CD4-positive, alpha-beta T cell treated with Interleukin-15 for 1 hour (primary cell): ENCODE measurements around the gene SUGT1.
A peak's percentile ranks its signal among the peaks of the same experiment; 100 is the strongest.
"Not testable (repeated sequence)": the region's sequence is repeated elsewhere in the genome, so short reads cannot be mapped to it uniquely, and the experiment has no call there.

ENCODE experiments used
- DNase-seq: peaks from one replicate; pipeline ENCODE4 v3.0.0-alpha.2; 2020

Gene SUGT1

GRCh38 chr13:52670726-52671125 is 18.1 kb downstream of the SUGT1 start:
- no peak for DNase-seq

GRCh38 chr13:52673465-52673864 is 20.8 kb downstream of the SUGT1 start:
- DNase-seq: no peak

- DNase-seq: no peak
Observed at GRCh38 chr13:52677823-52678222, 25.2 kb downstream of the SUGT1 start.

GRCh38 chr13:52685806-52686205 is 33.2 kb downstream of the SUGT1 start:
- DNase-seq: not testable (repeated sequence)

GRCh38 chr13:52686376-52686775 is 33.7 kb downstream of the SUGT1 start:
- no peak for DNase-seq

GRCh38 chr13:52695856-52696255 is 43.2 kb downstream of the SUGT1 start:
- DNase-seq: no peak

- DNase-seq: no peak
Observed at GRCh38 chr13:52696566-52696965, 43.9 kb downstream of the SUGT1 start.

- no peak for DNase-seq
Observed at GRCh38 chr13:52701728-52702465, 49.3 kb downstream of the SUGT1 start.

GRCh38 chr13:52703482-52703881 is 50.8 kb downstream of the SUGT1 start:
- DNase-seq: no peak

GRCh38 chr13:52706081-52706480 is 53.4 kb downstream of the SUGT1 start:
- no peak for DNase-seq

GRCh38 chr13:52707375-52707774 is 54.7 kb downstream of the SUGT1 start:
- DNase-seq: no peak

GRCh38 chr13:52708266-52708665 is 55.6 kb downstream of the SUGT1 start:
- not testable (repeated sequence) for DNase-seq

- no peak for DNase-seq
Observed at GRCh38 chr13:52711286-52711685, 58.6 kb downstream of the SUGT1 start.

- no peak for DNase-seq
Observed at GRCh38 chr13:52712385-52712784, 59.7 kb downstream of the SUGT1 start.

- DNase-seq: peak; percentile 20
Observed at GRCh38 chr13:52713894-52714293, 61.3 kb downstream of the SUGT1 start.

- DNase-seq: not testable (repeated sequence)
Observed at GRCh38 chr13:52720904-52721303, 68.3 kb downstream of the SUGT1 start.

- not testable (repeated sequence) for DNase-seq
Observed at GRCh38 chr13:52721356-52721755, 68.7 kb downstream of the SUGT1 start.

- DNase-seq: no peak
Observed at GRCh38 chr13:52723181-52723580, 70.5 kb downstream of the SUGT1 start.

GRCh38 chr13:52725302-52725701 is 72.7 kb downstream of the SUGT1 start:
- no peak for DNase-seq

GRCh38 chr13:52726258-52726657 is 73.6 kb downstream of the SUGT1 start:
- no peak for DNase-seq

GRCh38 chr13:52734075-52734623 is 81.5 kb downstream of the SUGT1 start:
- no peak for DNase-seq

- no peak for DNase-seq
Observed at GRCh38 chr13:52736891-52737290, 84.3 kb downstream of the SUGT1 start.

GRCh38 chr13:52737451-52737850 is 84.8 kb downstream of the SUGT1 start:
- DNase-seq: no peak

- DNase-seq: no peak
Observed at GRCh38 chr13:52737965-52738364, 85.3 kb downstream of the SUGT1 start.
